Amniotic stem cell (primary cell): ENCODE measurements around the gene PAX8.

Source experiments
- DNase-seq: peaks from one replicate; lab custom pipeline; 2025; lab: John Stamatoyannopoulos, UW

The PAX8 gene

GRCh38 chr2:113202305-113203216, 76.2 kb downstream of the PAX8 start:
- DNase-seq, result no peak

- no peak for DNase-seq
Measured at GRCh38 chr2:113201496-113202304, 77.0 kb downstream of the PAX8 start.

DNA sequence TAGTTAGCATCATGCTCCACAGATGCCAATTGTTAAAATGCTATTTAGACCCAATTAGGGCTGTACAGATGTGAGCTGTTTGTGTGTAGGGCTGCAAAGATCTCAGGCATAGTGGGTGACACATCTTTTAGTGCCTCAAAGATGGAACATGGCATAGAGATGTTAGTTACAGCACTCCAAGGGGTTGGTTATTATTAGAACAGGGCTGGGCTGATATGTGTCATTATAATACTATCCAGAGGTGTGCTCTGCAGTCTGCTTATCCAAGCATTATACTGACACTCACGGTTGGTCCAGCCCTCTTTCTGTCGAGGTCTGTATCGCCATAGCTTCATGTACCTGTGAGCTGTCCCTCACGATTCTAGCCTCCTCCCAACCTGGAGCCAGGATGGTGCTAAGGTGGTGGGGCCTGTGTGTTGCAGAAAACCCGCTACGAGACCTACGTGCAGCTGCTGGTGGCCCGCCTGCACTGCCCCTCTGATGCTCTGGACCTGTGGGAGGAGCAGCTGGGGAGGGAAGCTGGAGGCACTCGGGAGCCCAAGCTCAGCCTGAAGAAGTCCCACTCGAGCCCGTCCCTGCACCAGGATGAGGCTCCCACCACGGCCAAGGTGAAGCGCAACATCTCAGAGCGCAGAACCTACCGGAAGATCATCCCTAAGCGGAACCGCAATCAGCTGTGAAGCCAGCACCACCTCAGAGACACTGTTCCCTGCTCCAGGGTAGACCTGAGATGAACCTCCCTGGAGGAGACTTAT, 77.8 kb downstream of the PAX8 start:
- no peak for DNase-seq

GRCh38 chr2:113200236-113200635, 78.5 kb downstream of the PAX8 start:
- DNase-seq, result no peak

DNA sequence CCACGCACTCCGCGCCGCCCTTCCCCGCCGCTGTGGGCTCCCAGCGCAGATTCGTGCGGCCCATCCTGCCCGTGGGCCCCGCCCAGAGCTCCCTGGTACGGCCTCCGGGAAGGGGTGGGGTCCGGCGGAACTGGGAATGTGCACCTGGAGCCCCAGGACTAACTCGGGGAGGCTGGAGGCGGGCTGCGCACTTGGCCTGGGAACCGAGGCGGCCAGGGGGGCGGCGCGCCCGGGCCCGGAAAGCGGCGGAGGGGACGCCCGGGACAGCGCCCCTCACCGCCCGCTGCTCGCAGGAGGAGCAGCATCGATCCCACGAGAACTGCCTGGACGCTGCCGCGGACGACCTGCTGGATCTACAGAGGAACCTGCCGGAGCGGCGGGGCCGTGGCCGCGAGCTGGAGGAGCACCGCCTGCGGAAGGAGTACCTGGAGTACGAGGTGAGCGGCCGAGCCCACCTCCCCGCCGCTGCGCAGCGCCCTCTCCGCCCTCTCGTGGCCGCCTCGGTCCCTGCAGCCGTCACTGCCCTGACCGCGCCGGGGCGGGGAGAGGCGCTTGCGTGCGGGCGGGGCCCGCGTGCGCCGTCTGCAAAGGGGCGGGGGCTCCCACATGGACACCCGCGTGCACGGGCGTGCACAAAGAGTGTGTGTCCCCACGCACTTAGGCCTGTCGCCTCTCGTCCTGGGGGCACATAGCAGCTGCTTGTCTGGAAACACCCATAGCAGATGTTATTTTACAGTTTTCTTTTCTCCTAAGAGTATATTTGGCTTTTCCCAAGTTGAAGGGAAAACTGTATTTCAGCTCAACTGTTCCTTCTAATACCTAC, 79.7 kb downstream of the PAX8 start:
- peak; percentile 50 for DNase-seq

DNA sequence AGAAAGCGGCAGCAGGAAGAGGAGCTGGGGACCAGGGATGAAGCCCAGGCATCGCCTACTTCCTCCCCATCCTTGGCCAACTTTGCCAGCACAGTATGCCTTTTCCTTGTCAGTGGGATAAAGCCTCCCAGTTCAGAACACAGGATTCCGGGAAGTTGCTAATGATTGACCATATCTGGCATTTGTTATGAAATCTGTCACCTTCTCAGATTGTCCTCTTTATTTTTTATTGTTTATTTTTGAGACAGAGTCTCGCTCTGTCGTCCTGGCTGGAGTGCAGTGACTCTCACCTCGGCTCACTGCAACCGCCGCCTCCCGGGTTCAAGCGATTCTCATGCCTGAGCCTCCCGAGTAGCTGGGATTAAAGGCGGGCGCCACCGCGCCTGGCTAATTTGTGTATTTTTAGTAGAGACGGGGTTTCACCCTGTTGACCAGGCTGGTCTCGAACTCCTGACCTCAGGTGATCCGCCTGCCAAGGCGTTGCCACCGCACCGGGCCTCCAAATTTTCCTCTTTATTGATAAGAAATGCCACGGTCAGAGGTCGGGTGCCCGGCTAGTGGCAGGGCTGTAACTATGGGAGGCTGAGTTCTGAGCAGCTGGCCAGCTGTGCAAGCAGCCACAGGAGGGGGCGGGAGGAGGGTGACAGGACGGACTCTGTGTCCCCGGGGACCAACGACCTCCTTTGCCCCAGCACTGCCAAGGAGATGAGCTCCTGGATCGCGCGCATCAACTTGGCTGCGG, 80.5 kb downstream of the PAX8 start:
- no peak for DNase-seq

DNA sequence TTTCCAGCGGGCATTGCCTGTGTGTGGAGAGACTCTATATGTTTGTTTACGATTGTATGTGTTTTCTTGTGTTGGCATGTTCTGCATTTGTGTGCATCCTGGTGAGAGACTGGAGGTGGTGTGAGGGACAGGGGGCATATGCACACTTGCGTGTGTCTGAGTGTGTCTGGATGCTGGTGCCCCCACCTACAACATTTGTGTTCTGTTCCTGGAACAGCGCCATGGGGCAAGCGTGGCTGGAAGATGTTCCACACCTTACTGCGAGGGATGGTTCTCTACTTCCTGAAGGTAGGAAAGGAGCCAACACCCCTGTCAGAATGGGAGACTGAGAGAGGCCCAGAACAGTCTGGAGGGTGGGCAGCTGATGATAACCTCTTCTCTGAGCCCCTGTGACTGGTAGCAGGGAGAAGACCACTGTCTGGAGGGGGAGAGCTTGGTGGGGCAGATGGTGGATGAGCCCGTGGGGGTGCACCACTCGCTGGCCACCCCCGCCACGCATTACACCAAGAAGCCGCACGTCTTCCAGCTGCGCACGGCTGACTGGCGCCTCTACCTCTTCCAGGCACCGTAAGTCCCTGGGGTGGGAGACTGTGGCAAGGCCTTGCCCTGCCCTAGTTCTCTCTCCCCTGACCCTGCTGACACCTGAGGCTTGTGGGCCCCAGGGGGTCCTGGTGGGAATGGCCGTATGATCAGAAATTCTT, 81.2 kb downstream of the PAX8 start:
- no peak for DNase-seq

GRCh38 chr2:113196839-113197238, 81.9 kb downstream of the PAX8 start:
- DNase-seq, result no peak

- DNase-seq, result no peak
Measured at GRCh38 chr2:113195923-113196501, 82.7 kb downstream of the PAX8 start.

GRCh38 chr2:113192459-113193100, 86.1 kb downstream of the PAX8 start:
- DNase-seq, result no peak

DNA sequence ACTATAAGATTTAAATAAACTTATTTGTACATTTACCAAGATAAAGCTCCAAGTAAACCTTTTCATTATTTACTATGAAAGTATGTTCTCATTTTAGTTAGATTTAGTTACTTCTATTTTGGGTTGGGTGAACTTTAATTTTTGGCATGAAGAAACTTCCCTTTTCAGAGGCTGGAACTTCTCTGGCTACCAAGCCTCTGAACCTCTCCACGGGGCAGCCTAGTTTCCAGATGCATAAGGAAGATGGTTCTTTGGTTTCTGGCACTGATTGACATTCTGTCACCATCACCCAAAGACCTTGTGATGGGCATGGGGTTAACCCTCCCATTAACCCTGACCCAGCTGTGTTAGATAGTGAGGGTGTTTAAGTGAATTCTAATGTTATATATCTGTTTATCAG, 87.8 kb downstream of the PAX8 start:
- DNase-seq, result no peak

DNA sequence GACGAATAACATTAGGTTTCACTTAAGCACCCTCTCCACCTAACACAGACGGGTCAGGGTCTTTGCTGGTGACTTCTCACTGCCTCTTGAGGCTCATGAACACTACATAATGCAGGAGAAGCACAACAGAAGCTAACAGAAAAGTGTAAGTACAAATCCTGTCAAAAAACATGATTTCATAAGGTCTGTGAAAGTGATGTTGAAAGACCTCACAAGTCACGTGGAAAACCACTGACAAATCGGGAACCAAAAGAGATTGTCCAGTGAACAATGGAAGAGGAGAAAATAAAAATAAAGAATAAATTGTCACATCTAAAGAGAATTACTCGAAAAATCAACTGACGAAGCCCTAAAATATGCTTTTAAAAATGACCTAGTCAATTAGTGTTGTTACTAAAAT, 91.0 kb downstream of the PAX8 start:
- DNase-seq, result no peak

DNA sequence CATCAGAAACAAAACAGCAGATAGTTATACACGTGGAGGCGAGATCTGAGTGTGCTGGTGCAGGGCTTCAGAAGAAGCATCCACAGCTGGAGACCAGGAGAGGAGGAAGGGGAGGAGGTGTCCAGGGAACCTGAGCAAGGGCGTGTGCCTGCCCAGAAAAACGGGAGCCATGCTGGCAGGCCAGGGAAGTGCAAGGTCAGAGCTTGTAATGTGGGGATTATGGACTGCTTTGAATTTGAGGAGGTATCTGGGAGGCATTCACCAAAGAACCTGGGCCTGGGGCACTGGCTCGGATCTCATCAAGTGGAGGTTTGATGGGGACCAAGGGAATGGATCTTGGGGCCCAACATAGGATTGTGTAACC, 92.3 kb downstream of the PAX8 start:
- DNase-seq, result no peak

DNA sequence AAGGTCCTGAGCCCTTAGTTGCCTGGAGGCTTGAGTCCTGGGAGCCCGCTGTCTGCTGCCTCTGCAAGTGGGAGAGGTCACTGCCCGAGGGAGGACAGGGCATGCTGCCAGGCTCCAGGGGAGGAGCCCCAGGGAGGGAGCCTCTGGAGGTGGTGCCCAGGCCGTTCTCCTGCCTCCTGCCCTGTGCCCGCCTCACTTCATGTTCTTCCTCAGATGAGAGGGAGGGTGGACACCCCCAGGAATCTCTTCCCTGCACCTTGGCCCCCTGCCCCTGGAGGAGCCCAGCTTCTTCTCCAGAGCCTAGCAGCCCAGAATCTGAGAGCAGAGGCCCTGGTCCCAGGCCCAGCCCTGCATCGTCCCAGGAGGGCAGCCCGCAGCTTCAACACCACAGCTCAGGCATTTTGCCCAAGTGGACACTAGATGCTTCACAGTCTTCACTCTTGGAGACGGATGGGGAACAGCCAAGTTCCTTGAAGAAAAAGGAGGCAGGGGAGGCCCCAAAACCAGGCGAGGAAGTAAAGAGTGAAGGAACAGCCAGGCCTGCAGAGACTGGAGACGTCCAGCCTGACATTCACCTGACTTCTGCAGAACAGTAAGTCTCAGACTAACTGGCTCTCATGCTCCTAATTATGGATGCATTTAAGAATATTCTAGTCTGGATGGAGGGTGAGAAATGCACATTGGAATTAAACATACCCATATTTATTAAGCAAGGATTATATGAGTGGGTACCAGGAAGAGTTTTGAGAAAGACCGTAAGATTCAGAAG, 92.9 kb downstream of the PAX8 start:
- no peak for DNase-seq

DNA sequence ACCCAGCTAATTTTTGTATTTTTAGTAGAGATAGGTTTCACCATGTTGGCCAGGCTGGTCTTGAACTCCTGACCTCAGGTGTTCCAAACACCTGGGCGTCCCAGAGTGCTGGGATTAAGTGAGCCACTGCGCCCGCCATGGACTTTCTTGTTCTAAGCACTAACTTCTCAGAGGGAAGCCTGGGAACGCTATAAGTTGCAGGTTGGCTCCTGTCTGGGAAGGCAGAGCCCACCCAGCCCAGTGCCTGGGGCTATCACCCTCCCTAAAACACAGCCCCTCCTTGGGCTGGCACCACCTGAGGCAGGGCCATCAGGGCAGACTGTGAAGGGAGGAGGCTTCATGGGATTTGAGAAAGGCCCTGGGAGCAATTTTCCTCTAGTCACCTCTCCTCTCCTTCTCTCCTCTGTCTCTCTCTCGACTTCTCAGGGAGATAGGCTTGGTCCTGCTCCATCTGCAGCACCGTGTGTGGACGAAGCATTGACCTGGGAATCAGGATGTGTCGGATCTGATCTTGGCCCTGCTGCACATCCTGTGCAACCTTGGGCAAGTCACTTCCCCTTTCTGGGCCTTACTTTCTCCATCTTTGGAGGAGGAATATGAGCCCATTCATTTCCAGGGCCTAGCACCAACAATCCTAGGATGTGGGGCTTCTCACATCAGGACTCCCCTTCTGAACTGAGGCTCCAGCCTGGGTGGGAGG, 94.0 kb downstream of the PAX8 start:
- no peak for DNase-seq

DNA sequence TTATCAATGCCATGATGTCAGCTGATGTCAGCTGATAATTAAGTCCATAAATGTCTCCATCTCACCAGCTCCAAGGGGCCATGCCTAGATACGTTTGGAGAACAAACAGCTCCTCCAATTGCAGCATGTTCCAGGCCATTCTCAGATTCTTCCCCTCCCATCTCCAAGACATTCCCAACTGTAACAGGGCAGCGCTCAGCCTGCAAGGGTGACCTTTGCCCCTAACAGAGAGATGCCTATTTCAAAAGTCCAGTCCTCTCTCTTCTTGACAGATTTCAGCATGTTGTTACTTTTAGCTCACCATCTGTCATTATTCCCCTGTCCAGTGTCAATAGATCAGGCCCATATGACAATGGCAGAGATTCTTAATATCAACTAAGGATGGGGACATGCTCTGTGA, 95.0 kb downstream of the PAX8 start:
- no peak for DNase-seq

DNA sequence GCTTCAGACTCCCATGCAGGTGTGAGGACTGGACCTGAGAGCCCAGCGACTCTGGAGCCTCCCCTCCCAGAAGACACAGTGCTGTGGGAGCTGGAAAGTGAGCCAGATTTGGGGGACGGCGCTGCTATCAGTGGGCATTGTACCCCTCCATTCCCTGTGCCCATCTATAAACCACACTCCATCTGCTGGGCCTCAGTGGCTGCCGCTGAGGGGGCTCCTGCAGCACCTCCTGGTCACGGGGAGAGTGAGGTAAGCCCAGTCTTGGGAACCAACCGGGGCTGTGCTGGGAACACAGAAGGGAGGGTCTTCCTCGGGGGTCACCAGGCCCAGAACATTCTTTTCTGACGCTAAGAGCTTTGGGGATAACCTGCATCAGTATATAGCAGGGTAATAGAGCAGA, 95.5 kb downstream of the PAX8 start:
- no peak for DNase-seq
